Urothelium cell line (cell line): ENCODE data around the gene CASP10.
"Not testable (repeated sequence)": the region's sequence is repeated elsewhere in the genome, so short reads cannot be mapped to it uniquely, and the experiment has no call there.

ENCODE experiments used
- DNase-seq: peaks from one replicate; pipeline ENCODE4 v3.0.0; 2011; ENCODE audit warnings: low spot score, mixed read lengths
- FAIRE-seq: peaks from 2 replicates; lab custom pipeline; 2011; peaks lifted over from hg19 to GRCh38; lab: Jason Lieb, UNC

CASP10 gene

DNA sequence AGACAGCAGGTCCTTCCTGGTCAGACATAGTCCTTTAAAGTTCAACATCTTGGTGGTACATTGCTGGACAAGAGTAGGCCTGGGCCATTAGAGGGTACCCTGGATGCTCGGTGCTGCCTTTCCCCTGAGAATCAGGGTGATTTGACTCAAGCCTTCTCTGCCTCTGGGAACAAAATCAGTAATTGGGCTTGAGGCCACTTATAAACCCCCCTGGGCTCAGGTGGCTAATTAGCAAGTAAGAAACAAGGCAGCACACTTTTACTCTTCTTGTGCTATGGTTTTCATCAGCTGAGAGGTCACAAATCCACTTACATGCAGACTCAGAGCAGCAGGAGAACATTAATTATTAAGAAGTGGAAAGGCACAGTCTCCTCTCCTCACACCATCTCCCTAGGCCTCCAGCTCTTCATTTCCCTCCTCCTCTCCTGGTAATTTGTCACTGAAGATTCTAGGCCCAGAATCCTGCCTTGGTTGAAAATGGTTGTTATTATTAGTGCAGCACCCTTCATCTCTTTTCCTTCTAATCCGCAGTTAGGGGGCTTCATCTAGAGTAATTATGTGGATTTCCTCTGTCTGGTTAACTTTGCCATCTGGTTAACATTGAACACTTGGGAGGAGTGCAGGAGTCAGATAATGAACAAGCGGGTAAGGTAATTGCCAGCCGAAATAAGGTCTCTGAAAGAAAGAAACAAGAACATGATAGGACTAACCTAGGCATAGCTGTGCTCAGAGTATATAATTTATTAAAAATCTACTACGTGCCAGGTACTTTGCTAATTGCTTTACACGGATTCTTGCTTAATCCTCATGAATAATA, 29.7 kb upstream of the CASP10 start:
- DNase-seq (no peak), FAIRE-seq (no peak)

DNA sequence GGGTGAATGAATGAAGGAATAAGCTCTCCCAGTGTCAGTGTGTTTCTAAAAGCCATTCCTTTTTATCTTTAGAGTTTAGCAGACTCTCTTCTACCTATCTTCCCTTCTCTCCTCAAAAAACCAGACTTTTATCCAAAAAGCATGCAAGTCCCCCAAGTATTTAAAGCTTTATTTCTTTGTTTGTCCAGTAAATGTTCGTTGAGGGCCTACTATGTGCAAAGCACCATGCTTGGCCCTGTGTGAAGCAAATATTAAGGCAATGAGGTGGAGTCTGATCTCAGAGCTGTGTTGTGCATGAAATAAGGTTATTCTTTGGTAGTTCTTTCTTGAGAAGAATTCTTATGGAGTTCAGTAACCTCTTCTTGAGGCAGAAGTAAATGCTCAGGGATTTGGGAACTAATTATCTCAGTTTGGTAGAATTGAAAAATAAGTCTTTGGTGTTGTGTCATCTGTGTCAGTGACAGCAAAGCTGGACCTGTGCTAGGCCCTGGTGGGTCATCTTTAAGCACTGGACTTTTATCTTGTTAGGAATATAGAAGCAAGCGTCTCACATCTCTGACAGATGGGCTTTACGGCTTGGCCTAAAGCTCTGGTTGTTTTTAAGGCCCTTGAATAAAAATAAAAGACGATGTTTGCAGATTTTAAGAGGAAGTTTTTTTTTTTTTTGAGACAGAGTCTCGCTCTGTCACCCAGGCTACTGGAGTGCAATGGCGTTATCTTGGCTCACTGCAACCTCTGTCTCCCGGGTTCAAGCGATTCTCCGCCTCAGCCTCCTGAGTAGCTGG, 28.1 kb upstream of the CASP10 start:
- FAIRE-seq (no peak), DNase-seq (no peak)

DNA sequence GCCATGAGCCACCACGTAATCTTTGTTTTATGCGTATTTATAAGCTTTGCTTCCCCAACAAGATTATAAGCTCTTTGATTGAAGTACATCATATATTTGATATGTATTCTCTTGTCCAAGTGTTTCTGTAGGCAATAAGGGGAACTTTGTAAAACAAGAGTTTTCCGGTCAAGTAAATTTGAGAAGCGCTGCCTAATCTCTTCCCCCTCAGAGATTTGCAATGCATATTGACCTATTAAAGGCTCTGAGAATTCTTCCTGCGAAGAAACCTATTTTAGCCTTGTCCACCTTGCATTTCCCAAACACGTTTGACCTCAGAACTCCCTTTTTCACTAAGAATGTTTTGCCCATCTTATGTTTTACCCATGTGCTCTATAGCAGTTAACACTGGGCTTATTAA, 26.9 kb upstream of the CASP10 start:
- DNase-seq (no peak), FAIRE-seq (no peak)

DNA sequence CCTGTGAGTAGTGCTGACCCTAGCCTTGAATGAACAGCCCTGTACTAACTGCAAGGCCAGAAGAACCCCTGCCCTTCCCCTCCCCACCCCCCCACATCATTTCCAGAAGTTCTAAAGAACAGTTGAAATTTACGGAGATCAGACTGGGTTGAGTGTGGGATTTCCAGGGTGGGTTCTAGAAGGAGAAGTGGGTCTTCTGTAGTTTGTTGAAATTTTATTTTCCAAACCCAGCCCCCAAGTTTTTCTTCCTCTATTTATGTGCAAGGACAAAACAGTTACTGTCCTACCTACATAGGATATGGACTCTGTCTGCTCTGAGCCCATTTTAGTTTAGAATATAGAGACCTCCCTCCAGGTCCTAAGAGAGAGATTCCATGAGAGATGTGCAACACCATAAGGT, 26.3 kb upstream of the CASP10 start:
- no peak for FAIRE-seq

DNA sequence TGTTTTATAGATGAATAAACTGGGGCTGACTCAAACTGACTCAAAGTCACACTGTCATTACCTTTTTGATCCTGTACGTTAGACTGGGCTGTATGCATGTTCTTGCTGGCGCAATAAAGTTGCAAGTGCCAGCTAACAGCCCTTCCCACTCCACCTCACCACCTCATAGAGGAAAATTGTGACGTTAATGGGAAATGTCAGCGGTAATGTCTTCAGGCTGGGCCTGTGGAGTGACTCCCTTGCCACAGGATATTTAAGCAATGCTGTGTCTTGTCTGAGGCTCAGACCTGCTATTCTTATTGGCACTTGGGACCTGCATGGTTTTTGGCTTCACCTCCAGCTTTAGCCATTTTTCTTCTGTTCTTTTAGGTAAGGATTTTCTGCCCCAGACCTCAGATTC, 25.2 kb upstream of the CASP10 start:
- DNase-seq (no peak), FAIRE-seq (no peak)

More for the DNA sequence above, 26.3 kb upstream of the CASP10 start:
- DNase-seq, result no peak

DNA sequence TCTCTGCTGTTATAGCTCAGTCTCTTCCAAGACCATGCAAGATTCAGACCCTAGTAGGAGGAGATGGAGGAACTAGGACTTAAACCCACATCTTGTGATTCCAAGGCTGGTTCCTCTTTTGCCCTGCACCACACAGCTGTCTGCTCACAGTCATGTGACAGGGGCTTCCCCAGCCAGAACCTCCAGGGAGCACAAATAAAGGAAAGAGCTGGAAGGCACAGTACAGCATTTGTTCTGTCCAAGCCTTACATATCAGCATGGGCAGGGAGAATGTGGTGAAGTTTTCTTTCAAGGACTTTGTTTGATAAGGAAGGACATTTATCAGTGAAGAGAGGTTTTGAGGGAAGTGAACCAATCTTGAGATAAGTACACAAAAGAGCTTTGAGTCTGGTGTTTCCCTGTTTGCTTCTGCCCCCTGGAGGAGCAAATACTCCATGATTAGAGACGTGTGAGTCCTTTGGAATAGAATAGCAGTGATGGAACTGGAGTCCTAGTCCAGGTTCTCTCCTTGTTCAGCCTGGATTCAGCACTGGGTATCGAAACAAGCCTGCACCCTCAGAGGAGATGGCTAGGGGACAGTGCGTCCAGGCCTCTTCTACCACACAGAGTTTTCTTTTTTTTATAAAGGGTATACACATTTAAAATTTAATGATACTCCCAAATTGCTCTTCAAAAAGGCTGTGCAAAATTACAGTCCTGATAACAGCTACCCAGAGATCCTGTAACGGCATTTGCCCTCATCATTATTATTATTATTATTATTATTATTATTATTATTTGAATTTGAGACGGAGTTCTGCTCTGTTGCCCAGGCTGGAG, 24.6 kb upstream of the CASP10 start:
- FAIRE-seq (no peak), DNase-seq (peak; percentile 50)

DNA sequence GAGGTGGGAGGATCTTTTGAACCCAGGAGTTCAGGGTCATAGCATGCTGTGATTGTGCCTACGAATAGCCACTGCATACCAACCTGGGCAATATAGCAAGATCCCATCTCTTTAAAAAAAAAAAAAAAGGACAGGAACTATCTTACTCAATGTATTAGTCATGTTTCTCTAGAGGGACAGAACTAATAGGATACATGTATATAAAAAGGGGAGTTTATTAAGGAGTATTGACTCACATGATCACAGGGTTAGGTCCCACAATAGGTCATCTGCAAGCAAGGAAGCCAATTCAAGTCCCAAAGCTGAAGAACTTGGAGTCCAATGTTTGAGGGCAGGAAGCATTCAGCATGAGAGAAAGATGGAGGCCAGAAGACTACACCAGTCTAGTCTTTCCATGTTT, 18.8 kb upstream of the CASP10 start:
- DNase-seq, result no peak
- no peak for FAIRE-seq

DNA sequence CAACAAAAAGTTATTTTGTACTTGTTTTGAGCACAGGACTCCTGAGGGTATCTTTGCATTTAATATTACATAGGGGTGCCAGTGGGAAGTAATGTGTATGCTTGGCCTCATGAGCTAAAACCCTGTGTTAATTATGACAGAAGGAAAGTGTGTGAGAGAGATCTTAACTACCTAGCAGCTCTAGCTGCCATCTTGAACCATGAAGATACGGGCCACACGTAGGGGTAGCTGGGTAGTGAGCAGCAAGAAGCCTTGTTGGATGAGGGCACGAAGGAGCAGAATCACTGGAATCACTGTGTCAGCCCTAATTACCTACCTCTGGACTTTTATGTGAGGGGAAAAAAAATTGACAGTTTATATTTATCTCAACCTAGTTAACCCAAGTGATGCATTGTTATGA, 15.4 kb upstream of the CASP10 start:
- FAIRE-seq, result no peak
- DNase-seq, result no peak

DNA sequence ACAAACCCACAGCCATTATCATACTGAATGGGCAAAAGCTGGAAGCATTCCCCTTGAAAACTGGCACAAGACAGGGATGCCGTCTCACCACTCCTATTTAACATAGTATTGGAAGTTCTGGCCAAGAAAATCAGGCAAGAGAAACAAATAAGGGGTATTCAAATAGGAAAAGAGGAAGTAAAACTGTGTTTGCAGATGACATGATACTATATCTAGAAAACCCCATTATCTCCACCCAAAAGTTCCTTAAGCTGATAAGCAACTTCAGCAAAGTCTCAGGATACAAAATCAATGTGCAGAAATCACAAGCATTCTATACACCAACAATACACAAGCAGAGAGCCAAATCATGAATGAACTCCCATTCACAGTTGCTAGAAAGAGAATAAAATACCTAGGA, 14.4 kb upstream of the CASP10 start:
- DNase-seq, FAIRE-seq: not testable (repeated sequence)

DNA sequence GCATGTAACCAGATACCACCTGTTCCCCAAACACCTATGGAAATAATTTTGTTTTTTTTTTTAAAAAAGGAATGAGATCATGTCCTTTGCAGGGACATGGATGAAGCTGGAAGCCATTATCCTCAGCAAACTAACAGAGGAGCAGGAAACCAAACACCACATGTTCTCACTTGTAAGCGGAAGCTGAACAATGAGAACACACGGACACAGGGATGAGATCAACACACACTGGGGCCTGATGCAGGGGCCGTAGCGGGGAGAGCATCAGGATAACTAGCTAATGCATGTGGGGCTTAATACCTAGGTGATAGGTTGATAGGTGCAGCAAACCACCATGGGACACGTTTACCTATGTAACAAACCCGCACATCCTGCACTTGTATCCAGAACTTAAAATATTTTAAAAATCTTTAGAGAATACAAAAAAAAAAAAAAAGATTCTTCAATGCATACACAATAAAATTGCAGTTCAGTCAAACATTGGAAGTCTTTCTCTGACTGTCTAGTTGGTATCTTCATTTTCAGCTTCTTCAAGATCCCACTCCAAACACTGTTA, 11.6 kb upstream of the CASP10 start:
- no peak for DNase-seq
- no peak for FAIRE-seq

DNA sequence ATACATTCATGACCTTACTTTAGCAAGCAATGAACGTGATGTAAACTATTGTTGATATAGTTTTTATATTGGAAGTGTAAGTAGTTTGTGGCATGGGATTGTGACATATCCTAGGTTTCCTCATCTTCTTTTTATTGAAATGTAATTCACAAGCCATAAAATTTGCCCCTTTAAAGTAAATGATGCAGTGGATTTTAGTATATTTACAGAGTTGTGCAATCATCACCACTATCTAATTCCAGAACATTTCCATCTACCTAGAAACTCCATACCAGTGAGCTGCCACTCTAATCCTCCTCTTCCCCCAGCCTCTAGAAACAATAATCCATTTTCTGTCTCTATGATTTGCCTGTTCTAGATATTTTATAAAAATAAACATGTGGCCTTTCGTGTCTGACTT, 10.7 kb upstream of the CASP10 start:
- FAIRE-seq (no peak), DNase-seq (no peak)

DNA sequence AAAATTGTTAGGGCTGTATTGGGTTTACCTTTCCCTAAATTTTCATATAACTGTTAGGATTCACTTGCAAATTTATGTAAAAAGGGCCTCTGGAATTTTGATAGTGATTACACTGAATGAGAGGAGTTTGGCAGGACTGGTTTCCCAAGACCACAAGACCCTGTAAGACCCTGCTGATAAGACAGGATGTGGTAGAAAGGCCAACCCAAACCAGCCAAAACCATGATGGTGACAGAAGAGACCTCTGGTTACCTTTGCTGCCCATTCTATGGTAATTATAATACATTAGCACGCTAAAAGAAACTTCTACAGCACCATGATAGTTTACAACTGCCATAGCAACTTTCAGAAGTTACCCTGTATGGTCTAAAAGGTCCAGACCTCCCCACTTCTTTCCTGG, 8.3 kb upstream of the CASP10 start:
- no peak for FAIRE-seq

DNA sequence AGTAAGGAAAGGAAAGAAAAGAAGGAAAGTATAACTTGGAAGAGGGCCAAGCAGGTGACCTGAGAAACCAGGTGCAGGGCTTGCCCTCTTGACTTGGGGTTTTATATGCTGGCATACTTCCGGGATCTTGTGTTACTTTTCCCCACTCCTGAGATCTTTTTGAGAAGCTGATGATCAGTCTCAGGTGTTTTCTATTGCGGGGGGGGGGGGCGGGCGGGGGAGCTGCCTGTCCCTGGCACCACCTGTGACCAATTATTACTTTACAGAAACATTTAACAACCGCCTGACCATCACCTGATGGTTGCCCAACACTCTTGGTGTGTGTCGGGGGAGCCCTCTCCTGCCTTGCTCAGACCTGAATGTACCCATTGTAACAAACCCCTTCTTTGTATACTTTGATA, 6.9 kb upstream of the CASP10 start:
- no peak for DNase-seq

More for the DNA sequence above, 8.3 kb upstream of the CASP10 start:
- no peak for DNase-seq

DNA sequence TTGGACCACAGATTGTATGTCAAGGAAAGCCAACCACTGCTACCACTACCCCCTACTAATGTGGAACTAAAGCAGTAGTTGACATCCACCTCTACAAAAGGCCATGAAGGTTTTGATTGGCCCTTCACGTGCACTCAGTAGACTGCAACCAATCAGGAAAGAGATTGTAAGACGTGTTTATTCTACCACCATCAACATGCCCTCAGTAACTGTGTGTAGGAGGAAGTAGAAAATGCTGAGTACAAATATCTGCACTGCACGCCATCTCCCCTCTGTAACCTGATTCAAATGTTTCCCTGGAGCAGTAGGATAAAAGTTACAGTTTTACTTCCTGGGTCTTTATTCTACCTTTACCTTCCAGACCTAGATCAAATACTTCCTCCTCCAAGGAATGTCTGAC, 2.9 kb upstream of the CASP10 start:
- DNase-seq (no peak), FAIRE-seq (no peak)

More for the DNA sequence above, 6.9 kb upstream of the CASP10 start:
- FAIRE-seq, result no peak

DNA sequence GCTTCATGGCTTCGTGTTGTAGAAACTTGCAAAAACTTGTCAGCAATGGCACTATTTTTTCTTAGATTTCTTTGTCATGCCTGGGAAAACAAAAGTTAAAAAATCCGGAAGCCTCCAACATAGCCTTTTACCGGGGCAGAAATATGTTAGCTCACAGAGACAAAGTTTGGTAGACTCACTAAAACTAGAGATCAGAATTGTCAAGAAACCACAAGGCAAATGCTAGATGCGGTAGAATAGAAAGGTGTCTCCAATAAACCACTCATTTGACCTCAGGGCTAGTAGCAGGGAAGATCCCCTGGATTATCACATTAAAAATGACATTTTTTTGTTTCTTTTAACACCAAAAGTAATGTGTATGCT, 405 bp downstream of the CASP10 start:
- FAIRE-seq, result no peak
- no peak for DNase-seq

DNA sequence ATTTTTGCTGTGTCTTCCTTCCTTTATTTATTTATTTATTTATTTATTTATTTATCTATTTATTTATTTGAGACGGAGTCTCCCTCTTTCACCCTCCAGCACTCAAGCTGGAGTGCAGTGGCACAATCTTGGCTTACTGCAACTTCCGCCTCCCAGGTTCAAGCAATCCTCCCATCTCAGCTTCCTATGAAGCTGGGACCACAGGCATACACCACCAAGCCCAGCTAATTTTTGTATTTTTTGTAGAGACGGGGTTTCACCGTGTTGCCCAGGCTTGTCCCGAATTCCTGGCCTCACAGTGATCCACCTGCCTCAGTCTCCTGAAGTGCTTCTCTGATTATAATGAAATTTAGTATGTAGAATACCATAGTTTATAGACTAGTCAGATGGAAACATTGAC, 894 bp downstream of the CASP10 start:
- DNase-seq, FAIRE-seq: not testable (repeated sequence)

DNA sequence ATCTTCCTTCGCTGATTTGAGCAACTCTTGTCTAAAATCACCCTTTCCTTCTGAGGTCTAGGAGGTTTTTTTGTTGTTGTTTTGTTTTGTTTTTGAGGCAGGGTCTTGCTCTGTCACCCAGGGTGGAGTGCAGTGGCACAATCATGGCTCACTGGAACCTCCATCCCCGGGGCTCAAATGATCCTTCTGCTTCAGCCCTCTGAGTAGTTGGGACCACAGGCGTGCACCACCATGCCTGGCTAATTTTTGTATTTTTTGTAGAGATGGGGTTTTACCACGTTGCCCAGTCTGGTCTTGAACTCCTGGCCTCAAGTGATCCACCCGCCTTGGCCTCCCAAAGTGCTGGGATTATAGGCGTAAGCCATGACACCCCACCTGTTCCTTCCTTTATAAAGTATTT, 1.3 kb downstream of the CASP10 start:
- FAIRE-seq, DNase-seq: not testable (repeated sequence)

DNA sequence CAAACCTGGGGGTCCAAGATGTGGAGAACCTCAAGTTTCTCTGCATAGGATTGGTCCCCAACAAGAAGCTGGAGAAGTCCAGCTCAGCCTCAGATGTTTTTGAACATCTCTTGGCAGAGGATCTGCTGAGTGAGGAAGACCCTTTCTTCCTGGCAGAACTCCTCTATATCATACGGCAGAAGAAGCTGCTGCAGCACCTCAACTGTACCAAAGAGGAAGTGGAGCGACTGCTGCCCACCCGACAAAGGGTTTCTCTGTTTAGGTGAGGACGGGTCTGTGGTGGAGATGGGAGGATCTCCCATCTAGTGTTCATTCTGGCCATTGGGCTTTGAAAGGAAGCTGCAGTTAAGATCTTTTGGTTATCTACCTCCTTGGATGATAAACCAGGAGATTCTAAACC, 2.9 kb downstream of the CASP10 start:
- DNase-seq, result no peak
- FAIRE-seq, result no peak

DNA sequence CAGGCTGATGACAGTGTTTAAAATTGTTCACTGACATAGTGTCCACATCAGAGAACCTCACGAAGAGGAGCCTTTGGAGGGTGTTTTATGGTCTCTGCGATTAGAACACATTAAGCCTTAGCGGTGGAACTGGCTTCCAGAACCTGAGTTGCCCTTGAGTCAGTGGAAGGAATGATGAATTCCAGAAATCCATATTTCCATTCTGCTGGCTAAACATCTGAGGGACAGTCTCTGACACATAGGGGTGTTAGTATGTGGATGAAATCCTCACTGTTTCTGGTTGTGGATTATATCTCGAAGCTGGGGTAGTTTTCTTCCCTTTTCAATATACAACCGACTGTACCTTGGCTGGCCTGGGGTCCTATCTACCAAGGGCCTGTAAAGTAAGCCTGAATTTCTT, 4.0 kb downstream of the CASP10 start:
- FAIRE-seq, result no peak
- no peak for DNase-seq

DNA sequence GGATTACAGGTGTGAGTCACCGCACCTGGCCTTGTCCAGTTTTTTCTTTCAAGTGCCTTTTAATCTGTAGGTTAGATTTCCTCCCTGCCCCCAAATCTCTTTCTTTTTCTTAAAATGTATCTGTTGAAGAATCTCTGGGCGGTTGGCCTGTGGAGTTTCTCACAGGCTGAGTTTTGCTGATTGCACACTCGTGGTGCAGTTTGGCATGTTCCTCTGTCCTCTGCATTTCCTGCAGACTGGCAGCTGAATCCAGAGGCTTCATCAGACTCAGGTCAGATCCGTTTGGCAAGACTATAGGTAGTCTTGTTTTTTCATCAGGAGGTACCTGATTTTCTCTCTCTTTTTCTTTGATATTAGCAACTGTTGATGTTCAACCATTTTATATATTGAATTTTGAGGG, 5.5 kb downstream of the CASP10 start:
- FAIRE-seq, result no peak
- DNase-seq, result no peak
